Ascending aorta (tissue), 2 donors: Measurements from ENCODE around the gene SLC22A8. TPM values are rescaled to one million over a fixed set of nuclear protein-coding genes. Genes with fewer than 3 reads are reported as not detected.
"Not testable (repeated sequence)": the region's sequence is repeated elsewhere in the genome, so short reads cannot be mapped to it uniquely, and the experiment has no call there.

Experiments
- DNase-seq, 2 donors: peaks; one replicate each; pipeline ENCODE4 v3.0.0-alpha.2; 2019; ENCODE audit warnings: low spot score in 2 of 2
- H3K27ac ChIP-seq, 2 donors: fragments of 200-600 bp; sonication (generic); one replicate each; pipeline ENCODE4 v1.5.1; 2016 to 2017; ENCODE audit warnings: mild to moderate bottlenecking in 1 of 2
- H3K27me3 ChIP-seq: fragments of 200-600 bp; sonication (generic); one replicate; pipeline ENCODE4 v1.5.1; 2017
- H3K36me3 ChIP-seq, 2 donors: fragments of 200-600 bp; sonication (generic); one replicate each; pipeline ENCODE4 v1.5.1; 2016
- H3K4me1 ChIP-seq, 2 donors: fragments of 200-600 bp; sonication (generic); one replicate each; pipeline ENCODE4 v1.5.1; 2016 to 2017; ENCODE audit warnings: mild to moderate bottlenecking in 1 of 2
- H3K4me3 ChIP-seq, 2 donors: fragments of 200-600 bp; sonication (generic); one replicate each; pipeline ENCODE4 v1.5.1; 2016 to 2017; ENCODE audit warnings: mild to moderate bottlenecking in 1 of 2
- H3K9me3 ChIP-seq, 2 donors: fragments of 200-600 bp; sonication (generic); one replicate each; pipeline ENCODE4 v1.5.1; 2016
- intact Hi-C: fragments of 100-400 bp; cut with DNase I; formaldehyde crosslinking; loops from one replicate; pipeline ENCODE4 v1.15.1; 2023
- total RNA-seq: library from RNA; depleted of rRNA; stranded (reverse); fragments of >200 nt; gene quantifications from one replicate; pipeline ENCODE4 v1.1.0, GENCODE V29; 2016
- TF ChIP-seq, protein P1 (sequence below), 3 experiments: fragments of 200-600 bp in 2 of 3; fragments of 450-650 bp in 1 of 3; sonication (generic) in 2 of 3; IDR thresholded peaks; one replicate each; pipeline ENCODE4 v1.5.1; 2016 to 2019; ENCODE audit warnings: antibody characterized with exemption in 3 of 3, mild to moderate bottlenecking in 1 of 3, moderate library complexity in 1 of 3

Gene SLC22A8
- total RNA-seq, 1 donor from 2014 or later, result not detected

GRCh38 chr11:62958547-62959421, 56.9 kb downstream of the SLC22A8 start:
- H3K4me1 ChIP-seq, result no peaks in the 10 kb centered on the region
- no peaks in the 10 kb centered on the region for H3K36me3 ChIP-seq
- H3K27me3 ChIP-seq, result no peaks in the 10 kb centered on the region
- no peak overlapping the region for H3K27ac ChIP-seq
- intact Hi-C loops, result no loop called here
- TF ChIP-seq, protein P1, sequence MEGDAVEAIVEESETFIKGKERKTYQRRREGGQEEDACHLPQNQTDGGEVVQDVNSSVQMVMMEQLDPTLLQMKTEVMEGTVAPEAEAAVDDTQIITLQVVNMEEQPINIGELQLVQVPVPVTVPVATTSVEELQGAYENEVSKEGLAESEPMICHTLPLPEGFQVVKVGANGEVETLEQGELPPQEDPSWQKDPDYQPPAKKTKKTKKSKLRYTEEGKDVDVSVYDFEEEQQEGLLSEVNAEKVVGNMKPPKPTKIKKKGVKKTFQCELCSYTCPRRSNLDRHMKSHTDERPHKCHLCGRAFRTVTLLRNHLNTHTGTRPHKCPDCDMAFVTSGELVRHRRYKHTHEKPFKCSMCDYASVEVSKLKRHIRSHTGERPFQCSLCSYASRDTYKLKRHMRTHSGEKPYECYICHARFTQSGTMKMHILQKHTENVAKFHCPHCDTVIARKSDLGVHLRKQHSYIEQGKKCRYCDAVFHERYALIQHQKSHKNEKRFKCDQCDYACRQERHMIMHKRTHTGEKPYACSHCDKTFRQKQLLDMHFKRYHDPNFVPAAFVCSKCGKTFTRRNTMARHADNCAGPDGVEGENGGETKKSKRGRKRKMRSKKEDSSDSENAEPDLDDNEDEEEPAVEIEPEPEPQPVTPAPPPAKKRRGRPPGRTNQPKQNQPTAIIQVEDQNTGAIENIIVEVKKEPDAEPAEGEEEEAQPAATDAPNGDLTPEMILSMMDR (IDR thresholded peaks at IDR 0.05), result no peak
- no peak overlapping the region for H3K4me3 ChIP-seq
- H3K9me3 ChIP-seq, result no peaks in the 10 kb centered on the region
- DNase-seq, result no peak

DNA sequence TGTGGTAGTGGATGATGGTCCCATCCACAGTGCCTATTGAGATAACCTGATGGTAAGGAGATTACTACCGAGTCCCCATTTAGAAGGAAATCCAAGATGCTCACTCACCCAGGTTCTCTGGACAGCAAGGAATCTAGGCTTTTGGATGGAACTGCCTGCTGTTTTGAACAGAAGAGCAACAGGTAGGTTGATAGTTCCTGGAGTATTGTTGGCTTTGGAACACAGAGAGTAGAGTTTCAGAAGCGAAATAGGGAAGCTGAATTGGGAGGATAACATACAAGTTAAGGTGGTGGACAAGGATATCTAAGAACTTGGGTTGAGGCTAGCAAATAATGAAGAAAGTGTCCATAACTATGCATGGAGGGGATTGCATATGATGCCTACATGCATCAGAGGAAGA, 58.5 kb downstream of the SLC22A8 start:
- Histone ChIP-seq H3K36me3 (no peaks in the 10 kb centered on the region), H3K4me3 (no peak overlapping the region), H3K27ac (no peak overlapping the region), H3K4me1 (no peaks in the 10 kb centered on the region), H3K9me3 (no peaks in the 10 kb centered on the region), H3K27me3 (no peaks in the 10 kb centered on the region)
- DNase-seq, result no peak
- TF ChIP-seq, protein P1 (IDR thresholded peaks at IDR 0.05), result no peak
- intact Hi-C loops, result no loop called here

- Histone ChIP-seq H3K27ac (no peak overlapping the region), H3K27me3 (no peaks in the 10 kb centered on the region), H3K4me1 (no peaks in the 10 kb centered on the region), H3K9me3 (no peaks in the 10 kb centered on the region), H3K36me3 (no peaks in the 10 kb centered on the region), H3K4me3 (no peak overlapping the region)
- DNase-seq, result no peak
- intact Hi-C loops, result no loop called here
- TF ChIP-seq, protein P1 (IDR thresholded peaks at IDR 0.05), result no peak
Measured at GRCh38 chr11:62954478-62954877, 61.2 kb downstream of the SLC22A8 start.

DNA sequence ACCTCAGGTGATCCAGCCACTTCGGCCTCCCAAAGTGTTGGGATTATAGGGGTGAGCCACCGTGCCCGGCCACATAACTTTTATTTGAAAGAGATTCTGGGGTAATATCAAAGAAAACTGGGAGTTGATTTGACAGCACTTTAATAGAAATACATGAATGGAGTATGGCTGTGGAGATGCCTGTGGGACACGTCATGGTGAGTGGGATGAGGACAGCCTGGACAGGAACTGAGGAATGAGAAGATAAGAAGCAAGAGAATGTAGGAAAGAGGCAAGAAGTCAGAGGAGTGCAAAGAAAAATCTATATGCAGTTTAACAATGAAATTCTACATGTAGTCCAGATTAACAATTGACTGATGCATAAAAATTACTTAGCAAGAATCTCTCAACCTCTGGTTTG, 61.8 kb downstream of the SLC22A8 start:
- H3K36me3 ChIP-seq, result no peaks in the 10 kb centered on the region
- H3K9me3 ChIP-seq, result no peaks in the 10 kb centered on the region
- DNase-seq, result no peak
- intact Hi-C loops, result no loop called here
- H3K27ac ChIP-seq, result no peak overlapping the region
- no peaks in the 10 kb centered on the region for H3K4me1 ChIP-seq
- TF ChIP-seq, protein P1 (IDR thresholded peaks at IDR 0.05), result no peak
- H3K4me3 ChIP-seq, result no peak overlapping the region
- no peaks in the 10 kb centered on the region for H3K27me3 ChIP-seq

DNA sequence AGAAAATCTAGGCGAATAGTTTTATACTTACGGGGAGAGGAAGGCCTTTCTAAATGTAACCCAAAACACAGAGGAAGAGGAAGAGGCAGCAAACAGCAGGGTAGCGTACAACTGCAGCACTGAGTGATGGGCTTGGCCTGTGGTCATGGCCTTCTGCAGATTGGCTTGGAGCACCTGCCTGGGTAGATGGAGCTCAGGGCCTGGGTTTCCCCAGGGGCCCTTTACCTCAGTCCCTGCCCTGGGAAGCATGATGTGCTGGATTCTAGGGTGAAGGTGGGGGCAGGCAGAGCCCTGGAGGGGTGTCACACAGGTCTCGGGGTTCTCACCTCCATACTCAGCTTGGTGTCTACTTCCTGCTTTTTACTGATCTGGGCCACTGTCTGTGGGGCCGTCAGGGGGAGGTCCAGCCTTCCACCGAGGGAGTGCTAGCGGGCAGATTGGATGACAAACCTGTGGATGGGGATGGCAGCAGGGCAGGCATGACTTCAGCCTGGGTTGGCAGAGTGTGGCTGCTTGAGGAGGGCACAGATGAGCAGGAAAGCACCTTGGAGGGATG, 66.8 kb downstream of the SLC22A8 start:
- Histone ChIP-seq H3K4me3 (no peak overlapping the region), H3K27ac (no peak overlapping the region), H3K4me1 (no peaks in the 10 kb centered on the region), H3K9me3 (no peaks in the 10 kb centered on the region), H3K27me3 (no peaks in the 10 kb centered on the region), H3K36me3 (no peaks in the 10 kb centered on the region)
- TF ChIP-seq, protein P1 (IDR thresholded peaks at IDR 0.05), result no peak
- intact Hi-C loops, result no loop called here
- no peak for DNase-seq

- H3K9me3 ChIP-seq, H3K27ac ChIP-seq, H3K27me3 ChIP-seq, H3K36me3 ChIP-seq, H3K4me1 ChIP-seq, DNase-seq, intact Hi-C loops, H3K4me3 ChIP-seq: not testable (repeated sequence)
Measured at GRCh38 chr11:62945538-62945937, 70.1 kb downstream of the SLC22A8 start.
